GM21619 (cell line): ENCODE data around the gene SPTBN5.

Experiments
- ATAC-seq: cut with Tn5 transposase; IDR thresholded peaks from one replicate; pipeline ENCODE4 v1.9.1; 2021; ENCODE audit not compliant: unreplicated experiment

The SPTBN5 gene

DNA sequence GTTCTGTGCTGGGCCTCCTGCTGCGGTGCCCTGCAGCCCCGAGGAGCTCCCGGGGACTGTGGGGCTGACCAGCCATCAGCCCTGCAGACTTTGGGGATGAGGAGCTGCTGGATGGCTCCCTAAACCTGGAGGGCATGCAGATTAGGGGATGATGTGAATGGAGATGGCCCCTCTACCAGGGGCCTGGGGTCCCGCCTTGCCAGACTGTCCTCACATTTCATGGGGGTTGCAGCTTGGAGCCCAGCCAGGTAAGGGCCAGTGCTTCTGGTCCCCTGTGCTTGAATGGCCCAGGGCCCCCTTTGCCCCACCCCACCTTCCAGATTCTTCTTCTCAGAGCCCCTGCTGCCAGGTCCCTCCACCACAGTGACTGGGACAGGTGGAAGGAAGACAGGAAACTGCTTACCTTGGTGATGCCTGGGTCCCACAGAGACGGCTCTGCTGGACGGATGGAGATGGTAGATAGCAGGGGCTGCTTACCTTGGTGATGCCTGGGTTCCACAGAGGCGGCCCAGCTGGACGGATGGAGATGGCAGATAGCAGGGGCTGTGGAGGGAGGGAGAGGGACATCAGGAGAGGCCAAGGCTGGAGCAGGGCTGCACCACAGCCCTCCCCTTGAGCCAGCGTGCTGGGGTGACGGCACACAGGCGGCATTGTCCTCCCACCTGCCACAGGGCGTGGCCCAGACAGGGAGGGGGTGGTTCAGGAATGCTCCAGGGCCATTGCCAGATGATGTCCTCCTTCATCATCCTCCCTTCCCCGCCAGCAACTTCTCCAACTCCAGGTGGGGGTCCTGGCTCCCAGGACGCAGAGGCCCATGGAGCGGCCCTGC, at the start of gene SPTBN5:
Gene SPTBN5 (minus strand): TSS at position 632 of the 829 bp plus-strand sequence. CDS start 556 bp downstream, at position 76.
- no peak for ATAC-seq

GRCh38 chr15:41942886-41943285, 49.0 kb upstream of the SPTBN5 start:
- no peak for ATAC-seq

DNA sequence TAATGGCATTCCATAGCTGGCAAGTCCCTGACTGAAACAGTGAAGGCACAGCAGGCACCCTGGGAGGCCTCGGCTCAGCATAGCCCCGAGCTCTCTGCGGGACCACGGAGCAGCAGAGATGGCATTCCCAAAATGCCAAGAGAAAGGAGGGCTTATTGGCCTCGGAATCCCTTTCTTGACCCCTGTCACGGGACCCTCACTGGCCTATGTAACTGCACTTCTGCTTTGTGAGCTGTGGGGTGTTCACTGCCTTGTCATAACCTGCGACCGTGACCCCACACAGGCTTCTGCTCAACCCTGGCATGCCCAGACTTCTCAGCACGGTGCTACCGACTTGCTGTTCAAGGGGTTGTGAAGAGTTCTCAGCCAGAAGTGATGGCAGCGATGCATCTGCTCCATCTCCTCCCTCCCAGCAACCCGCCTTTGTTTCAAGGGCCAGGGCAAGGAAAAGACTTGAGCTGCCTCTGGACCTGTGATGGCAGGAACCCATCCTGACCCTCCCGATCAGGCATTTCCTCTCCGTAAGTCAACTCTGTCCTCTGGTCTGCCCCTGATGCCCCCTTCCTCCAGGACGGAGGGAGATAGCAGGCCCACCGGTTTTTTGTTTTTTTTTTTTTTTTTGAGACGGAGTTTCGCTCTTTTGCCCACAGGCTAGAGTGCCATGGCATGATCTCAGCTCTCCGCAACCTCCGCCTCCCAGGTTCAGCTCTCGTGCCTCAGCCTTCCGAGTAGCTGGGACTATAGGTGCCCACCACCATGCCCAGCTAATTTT, 48.0 kb upstream of the SPTBN5 start:
- no peak for ATAC-seq

- ATAC-seq: no peak
Measured at GRCh38 chr15:41940441-41940857, 46.6 kb upstream of the SPTBN5 start.

- ATAC-seq: no peak
Measured at GRCh38 chr15:41939986-41940385, 46.1 kb upstream of the SPTBN5 start.

- ATAC-seq: no peak
Measured at GRCh38 chr15:41937568-41937923, 43.7 kb upstream of the SPTBN5 start.

- ATAC-seq: no peak
Measured at GRCh38 chr15:41936649-41937567, 43.1 kb upstream of the SPTBN5 start.

- no peak for ATAC-seq
Measured at GRCh38 chr15:41936155-41936554, 42.3 kb upstream of the SPTBN5 start.

DNA sequence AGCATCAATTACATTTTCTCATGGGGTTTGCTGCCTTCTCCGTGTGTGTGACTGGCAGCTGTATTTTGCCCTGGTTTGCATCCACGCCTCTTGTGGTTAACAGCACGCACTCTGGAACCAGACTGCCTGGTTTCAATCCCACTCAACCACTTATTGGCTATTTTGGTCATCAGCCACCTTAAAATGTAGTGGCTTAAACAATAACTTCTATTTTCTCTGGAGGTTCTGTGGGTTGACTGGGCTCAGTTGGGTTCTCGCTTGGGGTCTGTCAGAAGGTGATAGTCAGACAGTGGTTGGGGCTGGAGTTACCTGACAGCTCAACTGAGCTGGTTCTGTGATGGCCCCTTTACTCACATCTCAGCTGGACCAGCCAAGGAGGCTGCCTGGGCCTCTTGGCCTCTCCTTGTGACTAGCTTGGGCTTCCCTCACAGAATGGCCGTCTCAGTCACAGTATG, 41.7 kb upstream of the SPTBN5 start:
- ATAC-seq: peak; percentile 39

GRCh38 chr15:41934843-41935242, 41.0 kb upstream of the SPTBN5 start:
- no peak for ATAC-seq

- ATAC-seq: no peak
Measured at GRCh38 chr15:41933771-41934170, 39.9 kb upstream of the SPTBN5 start.

GRCh38 chr15:41933326-41933725, 39.5 kb upstream of the SPTBN5 start:
- no peak for ATAC-seq

- ATAC-seq: no peak
Measured at GRCh38 chr15:41932511-41933289, 38.8 kb upstream of the SPTBN5 start.

DNA sequence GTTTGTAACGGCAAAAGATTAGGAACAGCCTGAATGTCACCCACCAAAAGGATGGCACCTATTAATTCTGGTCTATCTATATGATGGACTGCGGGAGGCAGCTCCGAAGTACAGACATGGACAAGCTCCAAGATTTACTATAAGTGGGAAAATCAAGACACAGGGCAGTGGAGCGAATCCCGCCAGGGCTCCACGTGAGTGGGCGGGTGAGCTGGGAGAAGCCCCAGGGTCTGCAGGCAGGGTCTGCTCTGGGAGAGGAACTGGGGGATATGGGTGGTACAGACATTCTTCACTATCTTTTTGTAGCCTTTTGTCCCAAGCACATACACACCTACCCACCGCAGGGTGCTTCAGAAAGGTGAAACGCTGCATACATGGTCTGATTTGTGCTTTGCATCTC, 38.2 kb upstream of the SPTBN5 start:
- no peak for ATAC-seq

- ATAC-seq: no peak
Measured at GRCh38 chr15:41930867-41931222, 37.0 kb upstream of the SPTBN5 start.

GRCh38 chr15:41930221-41930866, 36.5 kb upstream of the SPTBN5 start:
- no peak for ATAC-seq

DNA sequence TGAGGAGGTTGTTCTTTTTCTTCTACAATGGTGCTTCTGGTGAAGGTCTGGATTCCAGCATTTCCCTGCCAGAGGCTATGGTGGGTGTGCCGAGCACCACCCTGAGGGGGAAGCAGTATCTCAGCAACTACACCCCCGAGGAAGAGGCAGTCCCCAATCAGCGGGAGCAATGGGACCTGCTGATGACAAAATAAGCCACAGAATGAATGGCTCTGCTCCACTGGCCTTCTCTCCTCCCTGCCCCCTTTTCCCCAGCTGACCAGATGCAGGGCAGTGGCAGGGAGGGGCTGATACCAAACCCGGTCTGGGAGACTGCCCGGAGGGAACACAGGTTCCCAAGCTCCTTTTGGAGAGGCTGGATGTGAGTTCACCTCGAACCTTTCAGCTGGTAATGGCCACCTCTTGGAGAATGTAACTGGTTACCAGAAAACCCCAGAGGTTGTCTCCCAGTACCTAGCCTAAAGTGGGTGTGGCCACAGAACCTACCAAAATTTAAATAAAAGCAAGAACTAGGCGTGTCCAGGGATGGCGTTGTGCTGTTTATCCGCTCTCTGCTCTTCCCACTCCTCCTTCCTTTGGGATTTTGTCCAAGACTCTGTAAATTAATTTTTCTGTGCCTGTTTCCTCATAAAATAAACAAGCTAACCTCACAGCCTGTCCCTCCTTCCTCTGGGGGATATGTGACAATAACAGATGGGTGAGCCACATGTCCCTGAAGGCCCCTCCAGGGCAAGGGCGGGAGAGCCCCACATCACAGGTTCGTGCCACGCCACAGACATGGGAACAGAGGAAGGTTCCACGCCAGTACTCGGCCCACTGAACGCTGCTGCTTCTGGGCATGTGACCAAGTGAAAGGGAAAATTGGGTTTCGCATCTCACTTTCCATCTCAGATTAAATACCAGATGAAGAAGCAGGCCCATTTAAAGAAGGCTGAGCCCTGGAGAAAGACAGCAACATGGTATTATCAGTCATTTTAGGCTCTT, 35.1 kb upstream of the SPTBN5 start:
- peak; percentile 71 for ATAC-seq

DNA sequence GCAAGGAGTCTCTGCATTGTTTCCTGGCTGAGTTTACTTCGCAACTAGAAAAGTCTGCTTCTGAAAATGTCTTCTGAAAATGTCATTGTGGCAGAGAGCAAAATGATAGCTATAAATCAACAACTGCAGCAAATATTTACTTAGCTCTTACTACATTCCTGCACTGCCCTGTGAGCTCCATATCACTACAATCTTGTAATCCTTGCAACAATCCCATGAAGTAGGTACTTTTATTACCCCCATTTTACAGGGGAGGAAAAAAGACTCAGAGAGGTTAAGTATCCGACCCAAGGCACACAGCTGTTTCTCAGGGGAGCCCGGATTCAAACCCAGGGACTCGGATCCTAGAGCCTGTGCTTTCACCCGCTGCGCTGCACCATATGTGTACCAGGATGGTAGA, 34.2 kb upstream of the SPTBN5 start:
- no peak for ATAC-seq

GRCh38 chr15:41927536-41927935, 33.7 kb upstream of the SPTBN5 start:
- no peak for ATAC-seq
